ENCODE measurements around the gene RFC3.

RFC3 gene

GRCh38 chr13:33859691-33860303 lies 41.8 kb downstream of the RFC3 start:
- DNase-seq: no peak
- intact Hi-C loops (cut with DNase I): no loop called here

GRCh38 chr13:33860526-33860925 lies 42.6 kb downstream of the RFC3 start:
- DNase-seq: no peak
- intact Hi-C loops (cut with DNase I): no loop called here

GRCh38 chr13:33862016-33862415 lies 44.1 kb downstream of the RFC3 start:
- no peak for DNase-seq
- intact Hi-C loops (cut with DNase I): no loop called here

GRCh38 chr13:33863188-33863789 lies 45.3 kb downstream of the RFC3 start:
- DNase-seq: no peak
- intact Hi-C loops (cut with DNase I): no loop called here

GRCh38 chr13:33865945-33866344 lies 48.0 kb downstream of the RFC3 start:
- intact Hi-C loops (cut with DNase I): no loop called here
- DNase-seq: no peak

- intact Hi-C loops (cut with DNase I): no loop called here
- no peak for DNase-seq
Observed at GRCh38 chr13:33867472-33867871, 49.5 kb downstream of the RFC3 start.

- DNase-seq: no peak
- intact Hi-C loops (cut with DNase I): no loop called here
Observed at GRCh38 chr13:33868343-33868994, 50.5 kb downstream of the RFC3 start.

GRCh38 chr13:33869005-33869404 lies 51.1 kb downstream of the RFC3 start:
- intact Hi-C loops (cut with DNase I): no loop called here
- DNase-seq: no peak

- intact Hi-C loops (cut with DNase I): no loop called here
- DNase-seq: no peak
Observed at GRCh38 chr13:33870046-33870668, 52.2 kb downstream of the RFC3 start.

- no peak for DNase-seq
- intact Hi-C loops (cut with DNase I): no loop called here
Observed at GRCh38 chr13:33871207-33872004, 53.5 kb downstream of the RFC3 start.

GRCh38 chr13:33872005-33872351 lies 54.0 kb downstream of the RFC3 start:
- intact Hi-C loops (cut with DNase I): no loop called here
- no peak for DNase-seq

GRCh38 chr13:33873251-33873908 lies 55.4 kb downstream of the RFC3 start:
- intact Hi-C loops (cut with DNase I): no loop called here
- DNase-seq: no peak

- DNase-seq: no peak
- intact Hi-C loops (cut with DNase I): no loop called here
Observed at GRCh38 chr13:33874871-33875270, 56.9 kb downstream of the RFC3 start.

- DNase-seq: no peak
- intact Hi-C loops (cut with DNase I): no loop called here
Observed at GRCh38 chr13:33875618-33876401, 57.9 kb downstream of the RFC3 start.

- no peak for DNase-seq
Observed at GRCh38 chr13:33876716-33877394, 58.9 kb downstream of the RFC3 start.

GRCh38 chr13:33879118-33879517 lies 61.2 kb downstream of the RFC3 start:
- intact Hi-C loops (cut with DNase I): no loop called here
- DNase-seq: no peak

More at GRCh38 chr13:33876716-33877394, 58.9 kb downstream of the RFC3 start:
- intact Hi-C loops (cut with DNase I): no loop called here

GRCh38 chr13:33882804-33883203 lies 64.9 kb downstream of the RFC3 start:
- intact Hi-C loops (cut with DNase I): no loop called here
- DNase-seq: no peak
